Fibroblast of lung (primary cell): ENCODE results near the gene TGFBR2. TPM values are rescaled to one million over a fixed set of nuclear protein-coding genes. Genes with fewer than 3 reads are reported as not detected.

Experiments used
- DNase-seq, 2 donors: peaks; one replicate each; pipeline versions ENCODE4 v3.0.0 to v3.0.0-alpha.2; 2010; ENCODE audit warnings: low read depth in 2 of 2
- H2AFZ ChIP-seq: 2 replicates; pipeline ENCODE4 v1.5.1; 2012; ENCODE audit warnings: low read length, control low read depth, inconsistent platforms
- H3K27ac ChIP-seq: 2 replicates; pipeline ENCODE4 v1.5.1; 2011; ENCODE audit warnings: low read length, control low read depth; ENCODE audit not compliant: insufficient read depth
- H3K27me3 ChIP-seq: 2 replicates; pipeline ENCODE4 v1.5.1; 2011; ENCODE audit warnings: mild to moderate bottlenecking, low read length; ENCODE audit not compliant: control insufficient read depth, insufficient read depth
- H3K36me3 ChIP-seq: 2 replicates; pipeline ENCODE4 v1.5.1; 2011; ENCODE audit warnings: low read length; ENCODE audit not compliant: control insufficient read depth, insufficient read depth
- H3K4me1 ChIP-seq: 2 replicates; pipeline ENCODE4 v1.5.1; 2011; ENCODE audit warnings: low read length; ENCODE audit not compliant: control insufficient read depth, insufficient read depth; ENCODE audit errors: extremely low read depth
- H3K4me2 ChIP-seq: 2 replicates; pipeline ENCODE4 v1.5.1; 2011; ENCODE audit warnings: low read length, control low read depth; ENCODE audit not compliant: insufficient read depth; ENCODE audit errors: extremely low read depth
- H3K4me3 ChIP-seq, 4 experiments: fragments of 200-600 bp in 1 of 4; sonication (generic) in 1 of 4; replicated peaks in 1 of 4; 2 replicates each; pipeline ENCODE4 v1.5.1; 2011 to 2016; ENCODE audit warnings: low read length in 4 of 4, low read depth in 3 of 4, mild to moderate bottlenecking in 3 of 4, control low read depth in 2 of 4, inconsistent platforms in 1 of 4, mixed read lengths in 1 of 4; ENCODE audit not compliant: insufficient read depth in 1 of 4; ENCODE audit errors: control extremely low read depth in 1 of 4
- H3K79me2 ChIP-seq: 2 replicates; pipeline ENCODE4 v1.5.1; 2012; ENCODE audit warnings: mild to moderate bottlenecking, low read length, inconsistent platforms; ENCODE audit not compliant: control insufficient read depth, insufficient read depth
- H3K9ac ChIP-seq: 2 replicates; pipeline ENCODE4 v1.5.1; 2011; ENCODE audit warnings: mild to moderate bottlenecking, low read length, control low read depth; ENCODE audit not compliant: insufficient read depth
- H3K9me3 ChIP-seq: 2 replicates; pipeline ENCODE4 v1.5.1; 2012; ENCODE audit warnings: low read depth, low read length; ENCODE audit not compliant: control insufficient read depth, insufficient read depth
- H4K20me1 ChIP-seq: 2 replicates; pipeline ENCODE4 v1.5.1; 2011; ENCODE audit warnings: low read length; ENCODE audit not compliant: control insufficient read depth, insufficient read depth; ENCODE audit errors: extremely low read depth
- CTCF ChIP-seq, 2 donors: IDR thresholded peaks in 1 of 2; conservative IDR thresholded peaks in 1 of 2; 1 replicate in 1 of 2; 2 replicates in 1 of 2; pipeline ENCODE4 v1.5.1; 2011 to 2012; ENCODE audit warnings: low read length in 2 of 2, control low read depth in 1 of 2, inconsistent platforms in 1 of 2, low read depth in 1 of 2, mild to moderate bottlenecking in 1 of 2
- EZH2 ChIP-seq: IDR thresholded peaks from 2 replicates; pipeline ENCODE4 v1.5.1; 2012; ENCODE audit warnings: low read length, control low read depth, mild to moderate bottlenecking; ENCODE audit errors: missing control alignments
- polyA plus RNA-seq, 2 donors: library from polyadenylated mRNA; depleted of rRNA in 1 of 2; stranded (reverse) in 1 of 2; unstranded in 1 of 2; fragments of >200 nt; gene quantifications; 2 replicates each; pipeline ENCODE4 v1.2.1, GENCODE V29; 2011 to 2012; ENCODE audit warnings: missing spikeins in 1 of 2
- total RNA-seq: library from RNA; depleted of rRNA; stranded (reverse); fragments of >200 nt; gene quantifications from 2 replicates; pipeline ENCODE4 v1.2.1, GENCODE V29; 2014

TGFBR2 gene
- total and polyA plus RNA-seq, 2 donors (not counting 1 experiment from before 2014, with no cell fraction given), result 93.0 to 126 TPM

- no peak for DNase-seq
- Histone ChIP-seq H3K9ac (no peak overlapping the region), H3K9me3 (no peaks in the 10 kb centered on the region), H4K20me1 (no peaks in the 10 kb centered on the region), H3K36me3 (peaks cover 8% of the 10 kb centered on the region), H3K27me3 (no peaks in the 10 kb centered on the region), H3K4me3 (no peak overlapping the region), H3K4me2 (no peak overlapping the region), H2AFZ (no peak overlapping the region), H3K79me2 (peaks cover 1% of the 10 kb centered on the region), H3K4me1 (no peaks in the 10 kb centered on the region), H3K27ac (no peak overlapping the region)
- TF ChIP-seq CTCF (conservative IDR thresholded peaks at IDR 0.05 in 1 of 2, IDR thresholded peaks at IDR 0.05 in 1 of 2; ENCODE audit: low read depth in 1 of 2, low read length in 2 of 2) (no peak), EZH2 (no peak)
Measured at GRCh38 chr3:30670292-30670691, 63.9 kb downstream of the TGFBR2 start.

GRCh38 chr3:30671527-30672286 is 65.3 kb downstream of the TGFBR2 start:
- Histone ChIP-seq H3K9me3 (no peaks in the 10 kb centered on the region), H3K79me2 (peaks cover 1% of the 10 kb centered on the region), H3K27me3 (no peaks in the 10 kb centered on the region), H3K4me2 (no peak overlapping the region), H2AFZ (no peak overlapping the region), H3K36me3 (peaks cover 10% of the 10 kb centered on the region), H3K4me3 (no peak overlapping the region), H3K27ac (no peak overlapping the region), H3K4me1 (no peaks in the 10 kb centered on the region), H3K9ac (no peak overlapping the region), H4K20me1 (no peaks in the 10 kb centered on the region)
- no peak for TF ChIP-seq CTCF (conservative IDR thresholded peaks at IDR 0.05 in 1 of 2, IDR thresholded peaks at IDR 0.05 in 1 of 2; ENCODE audit: low read depth in 1 of 2, low read length in 2 of 2)
- TF ChIP-seq EZH2, result no peak
- DNase-seq, result no peak

- H3K4me1 ChIP-seq, result no peaks in the 10 kb centered on the region
- H3K4me2 ChIP-seq, result no peak overlapping the region
- DNase-seq, result no peak
- H4K20me1 ChIP-seq, result no peaks in the 10 kb centered on the region
- no peak overlapping the region for H3K4me3 ChIP-seq
- no peak overlapping the region for H2AFZ ChIP-seq
- no peak overlapping the region for H3K9ac ChIP-seq
- no peak for TF ChIP-seq CTCF (conservative IDR thresholded peaks at IDR 0.05 in 1 of 2, IDR thresholded peaks at IDR 0.05 in 1 of 2; ENCODE audit: low read depth in 1 of 2, low read length in 2 of 2)
- TF ChIP-seq EZH2, result no peak
- peaks cover 10% of the 10 kb centered on the region for H3K36me3 ChIP-seq
- peaks cover 1% of the 10 kb centered on the region for H3K79me2 ChIP-seq
- H3K9me3 ChIP-seq, result no peaks in the 10 kb centered on the region
- H3K27ac ChIP-seq, result no peak overlapping the region
- no peaks in the 10 kb centered on the region for H3K27me3 ChIP-seq
Measured at GRCh38 chr3:30672287-30672735, 65.9 kb downstream of the TGFBR2 start.
